Fibroblast of skin of left quadriceps (primary cell): ENCODE data around the gene TOMM40L.
A peak's percentile ranks its signal among the peaks of the same experiment; 100 is the strongest.
"Not testable (repeated sequence)": the region's sequence is repeated elsewhere in the genome, so short reads cannot be mapped to it uniquely, and the experiment has no call there.

Experiments
- DNase-seq, 2 experiments: peaks; one replicate each; pipeline ENCODE4 v3.0.0-alpha.2; 2013; ENCODE audit warnings: low read depth in 2 of 2

TOMM40L gene

DNA sequence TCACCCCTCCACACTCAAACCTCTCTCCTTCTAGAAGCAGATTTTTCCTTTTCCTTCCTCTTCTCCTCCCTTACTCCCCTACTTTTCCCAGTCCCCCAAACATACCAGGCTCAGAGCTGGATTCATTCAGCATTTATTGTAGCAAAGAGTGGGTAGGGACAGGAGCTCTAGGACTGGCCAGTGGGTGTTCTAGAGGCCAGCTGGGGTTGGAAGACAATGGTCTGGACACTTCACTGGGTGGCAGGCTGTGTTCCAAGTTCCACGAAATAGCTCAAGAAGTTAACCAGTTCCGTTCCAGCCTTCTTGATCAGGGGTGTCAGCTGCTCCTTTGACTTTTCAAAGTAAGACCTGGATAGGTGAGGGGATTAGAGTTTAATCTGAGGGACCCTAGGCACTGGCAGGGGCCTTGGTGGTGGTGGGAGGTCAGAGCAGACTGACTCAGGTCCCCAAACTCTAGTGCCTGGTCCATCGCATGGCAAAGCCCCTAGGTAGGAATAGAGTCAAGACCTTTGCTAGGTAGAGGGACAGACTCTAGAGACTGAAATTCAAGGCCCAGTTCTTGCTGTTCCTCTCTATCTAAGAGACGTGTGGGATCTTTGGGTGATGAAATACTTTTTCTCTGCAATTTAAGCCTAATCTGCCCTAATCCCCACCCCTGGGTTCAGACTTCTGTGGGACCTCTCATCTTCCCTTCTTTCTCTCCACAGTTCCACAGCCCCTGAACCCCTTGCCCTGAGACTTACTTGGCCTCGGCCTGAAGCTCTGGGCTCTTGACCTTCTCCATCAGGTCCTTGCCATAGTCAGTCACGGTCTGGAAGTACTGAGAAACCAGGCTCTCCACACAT is 3.5 kb upstream of the TOMM40L start:
- DNase-seq, result no peak

- no peak for DNase-seq
These were observed 1.8 kb upstream of the TOMM40L start for GRCh38 chr1:161223805-161224694.

GRCh38 chr1:161224695-161225087 is 1.2 kb upstream of the TOMM40L start:
- DNase-seq, result not testable (repeated sequence)

GRCh38 chr1:161225178-161225533 is 704 bp upstream of the TOMM40L start:
- DNase-seq, result no peak

DNA sequence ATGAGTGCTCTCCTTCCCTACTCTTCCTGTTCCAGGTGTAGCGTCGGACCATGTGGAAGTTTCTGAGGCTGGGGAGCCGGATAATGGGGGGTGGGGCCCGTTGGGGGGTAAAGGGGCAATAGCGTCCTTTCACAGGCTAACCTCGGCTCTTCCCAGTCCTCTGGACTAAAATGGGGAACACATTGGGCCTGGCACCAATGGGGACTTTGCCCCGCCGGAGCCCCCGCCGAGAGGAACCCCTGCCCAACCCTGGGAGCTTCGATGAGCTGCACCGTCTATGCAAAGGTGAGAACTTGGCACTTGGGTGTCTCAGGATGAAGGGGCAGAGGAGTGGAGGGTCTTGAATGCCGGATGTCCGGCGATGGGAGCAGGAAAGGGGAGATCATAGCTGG is 456 bp downstream of the TOMM40L start:
- no peak for DNase-seq

- DNase-seq, result no peak
These were observed 899 bp downstream of the TOMM40L start for GRCh38 chr1:161226759-161227158.

DNA sequence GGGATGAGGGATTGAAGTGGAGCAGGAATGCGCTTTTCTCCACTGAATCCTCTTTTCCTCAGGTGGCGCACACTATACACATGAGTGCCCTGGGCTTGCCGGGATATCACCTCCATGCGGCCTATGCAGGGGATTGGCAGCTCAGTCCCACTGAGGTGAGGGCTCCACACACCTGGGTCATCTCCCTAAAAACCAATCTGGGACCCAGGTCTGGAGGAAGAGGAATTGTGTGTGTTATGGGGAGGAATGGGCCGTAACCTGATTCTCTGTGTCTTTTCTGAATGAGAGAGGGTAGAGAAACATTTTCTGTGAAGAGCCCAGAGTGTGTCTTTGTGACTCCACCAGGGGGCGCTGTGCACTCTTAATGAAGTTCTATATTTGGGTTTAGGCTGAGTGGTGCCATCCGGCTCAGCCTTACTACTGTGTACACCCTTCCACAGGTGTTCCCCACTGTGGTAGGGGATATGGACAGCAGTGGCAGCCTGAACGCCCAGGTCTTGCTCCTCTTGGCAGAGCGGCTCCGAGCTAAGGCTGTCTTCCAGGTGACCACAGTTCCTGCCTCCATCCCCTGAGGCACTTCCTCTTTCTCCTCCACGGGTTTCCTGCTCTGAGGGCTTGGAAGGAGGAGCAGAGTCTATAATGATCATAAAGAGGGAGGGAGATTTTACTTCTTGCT is 1.5 kb downstream of the TOMM40L start:
- peak; percentile 26 to 39 for DNase-seq

- DNase-seq, result no peak
These were observed 2.2 kb downstream of the TOMM40L start for GRCh38 chr1:161228032-161228431.

DNA sequence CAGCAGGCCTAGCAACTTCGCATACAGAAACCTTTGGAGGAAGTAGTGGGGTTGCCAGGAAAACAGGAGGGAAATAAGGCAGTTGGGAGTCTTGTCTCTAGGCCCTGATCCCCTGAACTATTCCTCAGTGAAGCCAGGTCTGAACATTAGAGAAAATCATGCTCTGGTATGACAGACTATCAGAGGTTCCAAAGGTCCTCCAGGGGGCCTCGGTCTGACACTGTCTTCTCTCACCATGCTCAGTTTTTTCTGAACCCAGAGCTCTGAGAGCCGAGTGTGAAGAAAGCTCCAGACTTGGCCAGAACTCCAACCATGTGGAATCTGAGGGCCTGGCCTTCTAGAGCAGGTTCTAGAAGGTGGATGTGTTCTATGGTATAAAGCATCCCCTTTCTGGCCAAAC is 4.0 kb downstream of the TOMM40L start:
- DNase-seq, result no peak

GRCh38 chr1:161230762-161231161 is 4.9 kb downstream of the TOMM40L start:
- DNase-seq, result no peak

GRCh38 chr1:161233102-161233501 is 7.2 kb downstream of the TOMM40L start:
- DNase-seq, result no peak

DNA sequence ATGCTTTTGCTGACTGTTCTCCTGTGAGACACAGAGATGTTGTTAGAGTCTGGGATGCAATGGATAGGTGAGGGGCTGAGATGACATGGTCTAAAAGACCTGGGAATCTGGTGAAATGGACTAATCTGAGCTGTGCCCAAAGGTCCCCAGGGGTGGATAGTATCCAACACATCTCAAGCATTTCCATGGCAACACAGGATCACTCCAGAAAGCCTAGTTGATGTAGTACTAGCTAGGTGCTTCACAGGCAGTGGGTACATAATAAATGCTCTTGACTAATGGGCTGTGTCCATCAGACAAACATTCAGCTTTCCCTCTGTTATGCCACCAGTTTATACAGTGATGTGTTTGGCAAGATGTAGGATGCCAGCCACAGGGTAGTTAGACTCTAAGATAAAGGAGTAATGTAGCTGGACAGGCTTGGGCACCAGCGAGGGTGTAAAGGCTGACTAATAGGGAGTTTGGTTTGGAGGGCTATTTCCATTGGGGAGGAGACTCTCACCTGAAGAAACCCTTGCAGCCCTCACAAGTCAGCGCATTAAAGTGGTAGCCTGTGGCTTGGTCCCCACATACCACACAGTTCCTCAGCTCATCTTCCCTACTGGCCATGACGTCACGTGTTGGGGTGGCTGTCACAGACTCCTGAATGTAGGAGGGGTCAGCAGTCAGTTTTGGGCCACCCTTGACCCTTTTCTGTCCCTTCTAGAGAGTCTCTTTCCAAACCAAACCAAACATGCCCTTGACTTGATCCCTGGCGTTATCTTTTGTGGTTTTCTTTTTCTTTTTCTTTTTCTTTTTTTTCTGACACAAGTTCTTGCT is 10.3 kb downstream of the TOMM40L start:
- no peak for DNase-seq

DNA sequence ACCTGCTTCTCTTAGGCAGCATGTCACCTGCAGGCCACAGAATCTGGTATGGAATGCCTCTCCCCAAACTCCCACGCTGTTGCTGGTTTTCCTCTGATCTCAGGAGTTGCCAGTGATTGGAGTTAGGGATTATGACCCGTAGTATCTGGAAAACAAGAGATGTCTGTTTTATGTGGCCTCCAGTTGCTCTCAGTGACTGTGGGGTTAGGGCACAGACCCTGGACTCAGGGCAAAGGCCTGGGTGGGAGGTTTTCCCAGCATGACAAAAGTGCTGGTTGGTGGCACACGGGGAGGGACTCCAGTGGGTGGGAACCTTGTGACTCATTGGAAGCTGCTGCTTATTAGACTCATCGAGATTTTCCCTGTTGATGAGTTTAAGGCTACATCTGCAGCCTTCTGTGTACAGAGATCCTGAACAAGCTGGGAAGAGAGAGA is 12.2 kb downstream of the TOMM40L start, which contains the start of gene NR1I3:
TSS of gene NR1I3 (minus strand) at position 165 of the 435 bp plus-strand sequence. CDS start 1,638 bp downstream, outside the sequence.
- DNase-seq, result no peak

DNA sequence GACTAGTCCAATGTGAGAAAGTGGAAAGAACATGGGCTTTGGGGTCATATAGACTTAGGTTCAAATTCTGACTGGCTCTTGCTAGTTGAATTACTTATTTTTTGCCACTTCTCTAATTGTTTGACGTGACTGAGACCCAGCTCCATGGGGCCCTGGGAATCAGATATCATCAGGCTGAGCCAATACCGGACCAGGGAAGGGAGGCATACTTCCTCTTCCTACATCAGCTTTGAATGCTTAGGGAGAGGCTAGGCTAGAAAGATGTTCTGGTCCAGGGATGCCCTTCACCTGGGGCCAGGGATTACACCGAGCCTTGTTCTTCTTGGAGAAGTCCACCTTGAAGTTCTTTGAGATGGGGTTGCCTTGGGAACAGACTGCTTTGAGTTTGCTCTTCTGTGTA is 15.8 kb downstream of the TOMM40L start:
- DNase-seq, result no peak

DNA sequence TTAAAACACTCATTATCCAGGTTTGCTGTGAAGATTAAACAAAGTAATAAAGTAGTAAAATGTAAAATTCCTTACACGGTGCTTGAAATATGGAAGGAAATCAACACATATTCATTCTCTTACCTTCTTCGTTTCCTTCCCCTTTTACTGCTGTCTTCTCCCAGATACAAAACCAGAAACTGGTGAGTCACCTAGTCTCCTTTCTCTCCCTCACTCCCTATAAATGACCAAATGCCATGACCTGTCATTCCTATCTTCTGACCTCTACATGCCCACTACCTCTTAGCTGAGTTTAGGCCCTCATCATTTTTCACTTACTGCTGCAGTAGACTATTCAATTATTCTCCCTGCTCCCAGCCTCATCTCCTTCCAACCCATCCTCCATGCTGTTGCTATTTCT is 16.5 kb downstream of the TOMM40L start:
- no peak for DNase-seq

- no peak for DNase-seq
These were observed 19.0 kb downstream of the TOMM40L start for GRCh38 chr1:161244888-161245287.

- DNase-seq, result not testable (repeated sequence)
These were observed 24.2 kb downstream of the TOMM40L start for GRCh38 chr1:161250100-161250499.

- DNase-seq, result no peak
These were observed 25.0 kb downstream of the TOMM40L start for GRCh38 chr1:161250829-161251228.

GRCh38 chr1:161251579-161251978 is 25.7 kb downstream of the TOMM40L start:
- DNase-seq, result no peak

GRCh38 chr1:161255302-161255701 is 29.4 kb downstream of the TOMM40L start:
- not testable (repeated sequence) for DNase-seq

DNA sequence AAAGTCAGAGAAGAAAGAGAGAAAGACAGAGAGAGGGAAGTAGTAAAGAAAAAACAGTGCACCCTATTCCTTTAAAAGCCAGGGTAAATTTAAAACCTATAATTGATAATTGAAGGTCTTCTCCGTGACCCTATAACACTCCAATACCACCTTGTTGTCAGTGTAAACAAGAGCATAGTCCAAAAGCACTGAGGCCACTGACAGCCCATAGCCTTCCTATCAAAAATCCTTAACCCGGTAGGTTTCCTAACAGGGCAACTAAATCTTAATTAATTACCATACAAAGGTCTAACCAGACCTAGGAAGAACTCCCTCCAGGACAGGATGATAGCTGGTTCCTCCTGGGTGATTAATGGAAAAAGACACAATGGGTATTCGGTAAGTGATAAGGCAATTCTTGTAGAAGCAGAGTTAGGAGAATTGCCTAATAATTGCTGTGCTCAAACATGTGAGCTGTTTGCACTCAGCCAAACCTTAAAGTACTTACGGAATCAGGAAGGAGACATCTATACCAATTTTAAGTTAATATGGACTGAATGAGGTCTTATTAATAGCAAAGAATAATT is 30.2 kb downstream of the TOMM40L start:
- not testable (repeated sequence) for DNase-seq
